IMR-90 (cell line): Measurements from ENCODE around the gene POLD1. TPM values are rescaled to one million over a fixed set of nuclear protein-coding genes. Genes with fewer than 3 reads are reported as not detected.

ENCODE experiments used
- ATAC-seq: fragments of 200-7000 bp; cut with Tn5 transposase; 2 replicates; pipeline ENCODE4 v1.9.1; 2020; ENCODE audit warnings: low read depth, mild to moderate bottlenecking, moderate library complexity
- BruUV-seq: library from RNA; stranded (reverse); fragments of 400-500 nt; replicated peaks from 2 replicates; lab custom pipeline; 2021; lab: Mats Ljungman, UMichigan
- CTCF ChIA-PET: fragments of 300-600 bp; formaldehyde crosslinking; extraction: SDS; loops from one replicate; lab custom pipeline; 2021; ENCODE audit warnings: antibody characterized with exemption; lab: Yijun Ruan, JAX
- POLR2A ChIA-PET: fragments of 300-600 bp; sonication (Branson Sonifier 250); formaldehyde crosslinking; loops from one replicate; lab custom pipeline; 2022; ENCODE audit warnings: antibody characterized with exemption; ENCODE audit not compliant: unreplicated experiment; lab: Charles Lee
- DNase-seq: peaks from one replicate; pipeline ENCODE4 v3.0.0; 2013
- H2AFZ ChIP-seq: replicated peaks from 2 replicates; pipeline ENCODE3; 2013; ENCODE audit warnings: low read length, mild to moderate bottlenecking; ENCODE audit not compliant: poor library complexity
- H2AK5ac ChIP-seq: 2 replicates; pipeline ENCODE4 v1.6.1; 2013; ENCODE audit warnings: low read depth, low read length, inconsistent platforms
- H2AK9ac ChIP-seq: replicated peaks from 2 replicates; pipeline ENCODE3; 2013; ENCODE audit warnings: mild to moderate bottlenecking, low read depth, low read length, moderate library complexity; ENCODE audit not compliant: poor library complexity
- H2BK120ac ChIP-seq: 2 replicates; pipeline ENCODE4 v1.6.1; 2013; ENCODE audit warnings: low read depth, low read length, inconsistent platforms
- H2BK15ac ChIP-seq: 3 replicates; pipeline ENCODE4 v1.6.1; 2013; ENCODE audit warnings: low read depth, low read length, inconsistent platforms
- H2BK20ac ChIP-seq: 2 replicates; pipeline ENCODE4 v1.6.1; 2013; ENCODE audit warnings: low read depth, mild to moderate bottlenecking, inconsistent platforms, low read length, moderate library complexity
- H2BK5ac ChIP-seq: 2 replicates; pipeline ENCODE4 v1.6.1; 2013; ENCODE audit warnings: mild to moderate bottlenecking, low read depth, low read length, inconsistent platforms; ENCODE audit not compliant: poor library complexity, severe bottlenecking
- H3K14ac ChIP-seq: replicated peaks from 2 replicates; pipeline ENCODE4 v1.6.1; 2013; ENCODE audit warnings: low read depth, low read length, inconsistent platforms
- H3K18ac ChIP-seq: 2 replicates; pipeline ENCODE4 v1.6.1; 2013; ENCODE audit warnings: low read depth, low read length, control low read depth
- H3K23ac ChIP-seq: 2 replicates; pipeline ENCODE4 v1.6.1; 2013; ENCODE audit warnings: low read depth, low read length, inconsistent platforms
- H3K27ac ChIP-seq: 2 replicates; pipeline ENCODE4 v1.5.1; 2013; ENCODE audit warnings: mild to moderate bottlenecking, control low read depth, low read length; ENCODE audit not compliant: insufficient read depth
- H3K27me3 ChIP-seq: 2 replicates; pipeline ENCODE4 v1.6.1; 2013; ENCODE audit warnings: low read length; ENCODE audit not compliant: control insufficient read depth, insufficient read depth
- H3K36me3 ChIP-seq: 2 replicates; pipeline ENCODE4 v1.6.1; 2013; ENCODE audit warnings: low read length, mixed read lengths; ENCODE audit not compliant: control insufficient read depth, insufficient read depth
- H3K4ac ChIP-seq: 2 replicates; pipeline ENCODE4 v1.6.1; 2013; ENCODE audit warnings: low read depth, low read length, inconsistent platforms
- H3K4me1 ChIP-seq: 2 replicates; pipeline ENCODE4 v1.6.1; 2013; ENCODE audit warnings: low read length, mixed read lengths; ENCODE audit not compliant: control insufficient read depth, insufficient read depth
- H3K4me2 ChIP-seq: 2 replicates; pipeline ENCODE4 v1.6.1; 2013; ENCODE audit warnings: low read depth, mild to moderate bottlenecking, control low read depth, low read length, moderate library complexity
- H3K4me3 ChIP-seq: 2 replicates; pipeline ENCODE4 v1.5.1; 2013; ENCODE audit warnings: low read depth, mild to moderate bottlenecking, control low read depth, low read length, moderate library complexity; ENCODE audit not compliant: insufficient read depth
- H3K56ac ChIP-seq: 2 replicates; pipeline ENCODE4 v1.6.1; 2013; ENCODE audit warnings: low read length, inconsistent platforms; ENCODE audit not compliant: insufficient read depth; ENCODE audit errors: extremely low read depth
- H3K79me1 ChIP-seq, 2 experiments: 2 replicates each; pipeline ENCODE4 v1.6.1; 2013; ENCODE audit warnings: low read length in 2 of 2, inconsistent platforms in 1 of 2, low read depth in 1 of 2
- H3K9ac ChIP-seq: 2 replicates; pipeline ENCODE4 v1.6.1; 2013; ENCODE audit warnings: low read depth, low read length, control low read depth
- H3K9me1 ChIP-seq: 2 replicates; pipeline ENCODE4 v1.6.1; 2013; ENCODE audit warnings: low read length, inconsistent platforms; ENCODE audit not compliant: insufficient read depth
- H3K9me3 ChIP-seq: 2 replicates; pipeline ENCODE4 v1.6.1; 2013; ENCODE audit warnings: low read length; ENCODE audit not compliant: control insufficient read depth, insufficient read depth
- H4K20me1 ChIP-seq: 2 replicates; pipeline ENCODE4 v1.6.1; 2013; ENCODE audit warnings: low read length, inconsistent platforms; ENCODE audit not compliant: insufficient read depth
- H4K5ac ChIP-seq: 2 replicates; pipeline ENCODE4 v1.6.1; 2013; ENCODE audit warnings: mild to moderate bottlenecking, low read depth, low read length, control low read depth
- H4K8ac ChIP-seq, 2 experiments: 2 replicates each; pipeline ENCODE4 v1.6.1; 2013; ENCODE audit warnings: low read depth in 2 of 2, low read length in 2 of 2, control low read depth in 1 of 2, inconsistent platforms in 1 of 2
- H4K91ac ChIP-seq: 2 replicates; pipeline ENCODE4 v1.6.1; 2013; ENCODE audit warnings: low read depth, low read length, inconsistent platforms; ENCODE audit not compliant: insufficient read depth
- BHLHE40 ChIP-seq: fragments of 150-350 bp; IDR thresholded peaks from 2 replicates; pipeline ENCODE4 v1.6.1; 2016; ENCODE audit warnings: mild to moderate bottlenecking, low read depth, low read length
- MXI1 ChIP-seq: IDR thresholded peaks from 2 replicates; pipeline ENCODE4 v1.6.1; 2012; ENCODE audit warnings: low read depth, mild to moderate bottlenecking, low read length, moderate library complexity, borderline replicate concordance
- RAD21 ChIP-seq: IDR thresholded peaks from 2 replicates; pipeline ENCODE4 v1.6.1; 2012; ENCODE audit warnings: low read length, improper control_type of control experiment
- RFX5 ChIP-seq: IDR thresholded peaks from 2 replicates; pipeline ENCODE4 v1.8.0; 2012; ENCODE audit warnings: low read depth, mild to moderate bottlenecking, low read length, moderate library complexity
- WGBS, 2 experiments: methylation state at CpG; one replicate each; pipeline versions ENCODE4 v1.1.5 to v1.1.7; 2013; ENCODE audit warnings: missing lambda C conversion rate in 2 of 2; ENCODE audit not compliant: insufficient read length in 1 of 2; ENCODE audit errors: extremely low coverage in 2 of 2; 5-methylcytosine and 5-hydroxymethylcytosine counted together
- dilution Hi-C: fragments of 300-500 bp; cut with HindIII; formaldehyde crosslinking; loops from one replicate; pipeline ENCODE4 v1.14.3; 2018; ENCODE audit warnings: low sequenced_read_pairs; ENCODE audit not compliant: unreplicated experiment
- in situ Hi-C: fragments of 300-500 bp; cut with MboI; formaldehyde crosslinking; loops from 3 replicates; pipeline ENCODE4 v1.14.3; 2019; ENCODE audit warnings: low sequenced_read_pairs, inconsistent platforms, mixed read lengths
- intact Hi-C: fragments of 100-400 bp; cut with micrococcal nuclease; formaldehyde crosslinking; loops from 2 replicates; pipeline ENCODE4 v1.10.0; 2022
- polyA plus RNA-seq, 3 experiments: library from polyadenylated mRNA; depleted of rRNA; stranded (reverse); fragments of >200 nt; gene quantifications; 2 replicates each; pipeline ENCODE4 v1.2.3, GENCODE V29; 2012; ENCODE audit warnings: low replicate concordance in 1 of 3
- total RNA-seq: library from RNA; depleted of rRNA; stranded (reverse); fragments of >200 nt; gene quantifications from 2 replicates; pipeline ENCODE4 v1.2.3, GENCODE V29; 2012
- TF ChIP-seq, protein P1 (sequence below): fragments of 150-350 bp; IDR thresholded peaks from 2 replicates; pipeline ENCODE4 v1.6.1; 2017; ENCODE audit warnings: mild to moderate bottlenecking, antibody characterized with exemption, low read length, low read depth

Gene POLD1
- total and polyA plus RNA-seq, 2 of the 4 experiments (the other 2 are of a cell fraction): 13.8 to 28.9 TPM

DNA sequence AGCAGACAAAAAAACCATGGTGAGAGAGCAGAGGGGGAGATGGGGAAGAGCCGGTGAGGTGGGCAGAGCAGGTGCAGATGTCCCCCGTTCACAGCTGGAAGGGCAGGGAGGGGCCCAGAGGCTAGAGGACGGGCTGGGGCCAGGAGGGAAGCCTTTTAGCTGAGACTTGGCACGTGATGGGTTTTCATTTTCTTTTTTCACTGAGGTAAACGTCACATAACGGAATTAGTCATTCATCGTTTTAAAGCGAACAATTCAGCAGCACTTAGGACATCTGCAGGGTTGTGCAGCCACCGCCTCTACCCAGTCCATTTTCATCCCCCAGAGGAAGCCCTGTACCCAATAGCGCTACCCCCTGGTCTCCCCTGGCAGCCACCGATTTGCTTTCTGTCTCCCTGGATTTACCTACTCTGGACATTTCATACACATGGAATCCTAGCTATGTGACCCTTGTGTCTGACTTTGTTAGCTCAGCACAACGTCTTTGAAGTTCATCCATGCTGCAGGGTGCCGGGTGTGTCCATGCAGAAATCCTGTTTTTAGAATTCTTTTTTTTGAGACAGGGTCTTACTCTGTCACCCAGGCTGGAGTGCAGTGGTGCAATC lies 76.1 kb downstream of the POLD1 start:
- no peak overlapping the region for H3K4ac ChIP-seq
- no peaks in the 10 kb centered on the region for H3K79me1 ChIP-seq
- no peak overlapping the region for H2BK15ac ChIP-seq
- TF ChIP-seq BHLHE40 (peak; percentile 64), RFX5 (no peak), MXI1 (no peak), RAD21 (no peak)
- TF ChIP-seq, protein P1, sequence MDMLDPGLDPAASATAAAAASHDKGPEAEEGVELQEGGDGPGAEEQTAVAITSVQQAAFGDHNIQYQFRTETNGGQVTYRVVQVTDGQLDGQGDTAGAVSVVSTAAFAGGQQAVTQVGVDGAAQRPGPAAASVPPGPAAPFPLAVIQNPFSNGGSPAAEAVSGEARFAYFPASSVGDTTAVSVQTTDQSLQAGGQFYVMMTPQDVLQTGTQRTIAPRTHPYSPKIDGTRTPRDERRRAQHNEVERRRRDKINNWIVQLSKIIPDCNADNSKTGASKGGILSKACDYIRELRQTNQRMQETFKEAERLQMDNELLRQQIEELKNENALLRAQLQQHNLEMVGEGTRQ: peak; percentile 74
- H2AK9ac ChIP-seq: no peak overlapping the region
- H2AFZ ChIP-seq: peak overlapping the region; percentile 77
- no peak overlapping the region for H3K4me3 ChIP-seq
- H2BK5ac ChIP-seq: no peak overlapping the region
- H3K27me3 ChIP-seq: peaks cover 14% of the 10 kb centered on the region; the same call in 1 of the 2 replicates
- CTCF ChIA-PET: interaction anchor here (1.0 to 2.3 kb wide), 5 partner anchors 13 to 313 kb away, joined by 3 to 8 read pairs (median 5); partner anchors contain the start of gene POLD1
- peak; percentile 32; the same call in 1 of the 2 replicates for ATAC-seq
- H2AK5ac ChIP-seq: no peak overlapping the region
- H3K56ac ChIP-seq: no peak overlapping the region
- no peak overlapping the region for H3K9ac ChIP-seq
- no peak overlapping the region for H3K4me2 ChIP-seq
- H4K8ac ChIP-seq: no peak overlapping the region
- POLR2A ChIA-PET: no interaction called here
- H3K18ac ChIP-seq: no peak overlapping the region
- H3K9me3 ChIP-seq: no peaks in the 10 kb centered on the region
- no peak overlapping the region for H2BK120ac ChIP-seq
- H3K36me3 ChIP-seq: no peaks in the 10 kb centered on the region
- no peaks in the 10 kb centered on the region for H3K4me1 ChIP-seq
- dilution Hi-C loops (no loop called here), intact Hi-C loops (no loop called here), in situ Hi-C loops (loop anchor here (5.0 kb wide), 1 partner anchor 93 kb away; the partner anchor contains the start of gene NAPSA)
- H4K5ac ChIP-seq: no peak overlapping the region
- DNase-seq: peak; percentile 50
- BruUV-seq: no TSS peak
- H4K20me1 ChIP-seq: no peaks in the 10 kb centered on the region
- H3K9me1 ChIP-seq: no peaks in the 10 kb centered on the region
- no peak overlapping the region for H4K91ac ChIP-seq
- no peak overlapping the region for H2BK20ac ChIP-seq
- H3K27ac ChIP-seq: no peak overlapping the region
- H3K14ac ChIP-seq: no peak overlapping the region
- WGBS, 2 experiments: 12% methylated on average over 9 of the region's 13 CpGs; no CpG with 5 or more reads in 1 of the 2 experiments
- no peak overlapping the region for H3K23ac ChIP-seq
